NCI-H2171 (cell line): ENCODE data around the gene MIS12.
A peak's percentile ranks its signal among the peaks of the same experiment; 100 is the strongest.

Experiments
- DNase-seq: peaks from one replicate; lab custom pipeline; 2025; lab: John Stamatoyannopoulos, UW

The MIS12 gene

GRCh38 chr17:5500247-5500588, 13.9 kb downstream of the MIS12 start:
- DNase-seq: no peak

- peak; percentile 93 for DNase-seq
These were observed 14.4 kb downstream of the MIS12 start for GRCh38 chr17:5500589-5501391.

- DNase-seq: no peak
These were observed 15.3 kb downstream of the MIS12 start for GRCh38 chr17:5501685-5502084.

GRCh38 chr17:5502552-5502951, 16.2 kb downstream of the MIS12 start:
- no peak for DNase-seq

- no peak for DNase-seq
These were observed 19.9 kb downstream of the MIS12 start for GRCh38 chr17:5506307-5506706.

- DNase-seq: no peak
These were observed 22.4 kb downstream of the MIS12 start for GRCh38 chr17:5508810-5509209.

- DNase-seq: no peak
These were observed 23.1 kb downstream of the MIS12 start for GRCh38 chr17:5509482-5509881.

- no peak for DNase-seq
These were observed 24.4 kb downstream of the MIS12 start for GRCh38 chr17:5510771-5511170.

GRCh38 chr17:5511401-5512225, 25.2 kb downstream of the MIS12 start:
- no peak for DNase-seq

- no peak for DNase-seq
These were observed 27.3 kb downstream of the MIS12 start for GRCh38 chr17:5513628-5514027.

- no peak for DNase-seq
These were observed 28.6 kb downstream of the MIS12 start for GRCh38 chr17:5514976-5515375.

- no peak for DNase-seq
These were observed 29.9 kb downstream of the MIS12 start for GRCh38 chr17:5516060-5516792.

- DNase-seq: no peak
These were observed 36.1 kb downstream of the MIS12 start for GRCh38 chr17:5522476-5522875.

GRCh38 chr17:5523249-5523648, 36.9 kb downstream of the MIS12 start:
- no peak for DNase-seq

- peak; percentile 22 for DNase-seq
These were observed 40.6 kb downstream of the MIS12 start for GRCh38 chr17:5526821-5527598.

GRCh38 chr17:5527601-5528250, 41.4 kb downstream of the MIS12 start:
- no peak for DNase-seq

GRCh38 chr17:5530265-5531084, 44.1 kb downstream of the MIS12 start:
- no peak for DNase-seq

GRCh38 chr17:5531085-5531418, 44.7 kb downstream of the MIS12 start:
- DNase-seq: no peak

- no peak for DNase-seq
These were observed 46.2 kb downstream of the MIS12 start for GRCh38 chr17:5532581-5532980.

- no peak for DNase-seq
These were observed 47.3 kb downstream of the MIS12 start for GRCh38 chr17:5533486-5534315.
